NCI-H2107 (cell line): ENCODE data around the gene ATG13.
A peak's percentile ranks its signal among the peaks of the same experiment; 100 is the strongest.
"Not testable (repeated sequence)": the region's sequence is repeated elsewhere in the genome, so short reads cannot be mapped to it uniquely, and the experiment has no call there.

ENCODE experiments used
- DNase-seq: peaks from one replicate; lab custom pipeline; 2025; lab: John Stamatoyannopoulos, UW

ATG13 gene

GRCh38 chr11:46617134-46617971 is at the start of gene ATG13, which contains the start of gene HARBI1:
ATG13 (plus strand) TSS chr11:46617553; CDS start chr11:46644292, 26,739 bp downstream.
HARBI1 (minus strand) TSS chr11:46617227; CDS start chr11:46616237, 990 bp downstream.
- peak; percentile 63 for DNase-seq

- DNase-seq = no peak
Measured at GRCh38 chr11:46570790-46571398, 46.5 kb upstream of the ATG13 start.

GRCh38 chr11:46574656-46575055 is 42.7 kb upstream of the ATG13 start:
- no peak for DNase-seq

- no peak for DNase-seq
Measured at GRCh38 chr11:46577058-46577457, 40.3 kb upstream of the ATG13 start.

GRCh38 chr11:46582588-46582987 is 34.8 kb upstream of the ATG13 start:
- no peak for DNase-seq

- DNase-seq = not testable (repeated sequence)
Measured at GRCh38 chr11:46583513-46583912, 33.8 kb upstream of the ATG13 start.

GRCh38 chr11:46588131-46588530 is 29.2 kb upstream of the ATG13 start:
- DNase-seq = no peak

GRCh38 chr11:46588915-46589314 is 28.4 kb upstream of the ATG13 start:
- no peak for DNase-seq

- DNase-seq = no peak
Measured at GRCh38 chr11:46590740-46591605, 26.4 kb upstream of the ATG13 start.

- peak; percentile 84 for DNase-seq
Measured at GRCh38 chr11:46593550-46594373, 23.6 kb upstream of the ATG13 start, which contains the start of gene AMBRA1. AMBRA1 (minus strand) TSS chr11:46594023; CDS start chr11:46548380, 45,643 bp downstream.

GRCh38 chr11:46594374-46594700 is 23.0 kb upstream of the ATG13 start:
- no peak for DNase-seq

- DNase-seq = no peak
Measured at GRCh38 chr11:46594785-46595184, 22.6 kb upstream of the ATG13 start.

- no peak for DNase-seq
Measured at GRCh38 chr11:46597155-46597554, 20.2 kb upstream of the ATG13 start.

GRCh38 chr11:46597609-46598219 is 19.6 kb upstream of the ATG13 start:
- no peak for DNase-seq

- no peak for DNase-seq
Measured at GRCh38 chr11:46599340-46600193, 17.8 kb upstream of the ATG13 start.

GRCh38 chr11:46600194-46600960 is 17.0 kb upstream of the ATG13 start:
- DNase-seq = no peak

GRCh38 chr11:46601129-46601528 is 16.2 kb upstream of the ATG13 start:
- DNase-seq = no peak

GRCh38 chr11:46603704-46604308 is 13.5 kb upstream of the ATG13 start:
- DNase-seq = no peak

- no peak for DNase-seq
Measured at GRCh38 chr11:46604796-46605195, 12.6 kb upstream of the ATG13 start.
